Panc1 (cell line): ENCODE data around the gene ZNF77.

Source experiments
- POLR2AphosphoS5 ChIP-seq: IDR thresholded peaks from 2 replicates; pipeline ENCODE4 v1.6.1; 2012; ENCODE audit warnings: mild to moderate bottlenecking, low read depth, low read length, moderate library complexity
- SIN3A ChIP-seq: IDR thresholded peaks from 2 replicates; pipeline ENCODE4 v1.6.1; 2012; ENCODE audit warnings: low read depth, mild to moderate bottlenecking, low read length, moderate library complexity, borderline replicate concordance; ENCODE audit not compliant: insufficient read depth
- TF ChIP-seq, protein P1 (sequence below): fragments of 450-650 bp; IDR thresholded peaks from 2 replicates; pipeline ENCODE4 v1.5.1; 2017; ENCODE audit warnings: mild to moderate bottlenecking
- TF ChIP-seq, protein P2 (sequence below), 2 experiments: IDR thresholded peaks; 2 replicates each; pipeline ENCODE4 v1.6.1; 2011 to 2012; ENCODE audit warnings: low read depth in 2 of 2, control low read depth in 1 of 2, low read length in 1 of 2, mild to moderate bottlenecking in 1 of 2, moderate library complexity in 1 of 2; ENCODE audit not compliant: insufficient read depth in 1 of 2

DNA sequence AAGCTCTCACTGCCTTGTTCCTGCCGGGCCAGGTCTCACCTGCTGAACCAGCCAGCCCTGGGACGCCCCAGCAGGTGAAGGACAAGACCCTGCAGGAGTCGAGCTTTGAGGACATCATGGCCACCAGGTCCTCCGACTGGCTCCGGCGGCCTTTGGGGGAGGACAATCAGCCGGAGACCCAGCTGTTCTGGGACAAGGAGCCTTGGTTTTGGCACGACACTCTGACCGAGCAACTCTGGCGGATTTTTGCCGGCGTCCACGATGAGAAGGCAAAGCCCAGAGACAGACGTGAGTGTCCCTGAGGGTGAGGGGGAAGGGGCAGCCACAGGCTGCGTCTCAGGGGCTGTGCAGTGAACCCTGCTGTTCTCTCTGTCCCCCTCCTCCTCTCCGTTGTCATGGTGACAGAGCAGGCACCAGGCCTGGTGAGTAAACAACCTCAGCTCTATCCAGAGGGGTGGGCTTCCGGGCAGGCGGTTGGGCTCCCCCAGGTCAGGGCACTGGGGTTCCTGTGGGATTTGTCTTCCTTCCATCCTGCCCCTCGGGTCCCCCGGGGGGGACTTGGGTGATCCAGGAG lies 42.3 kb upstream of the ZNF77 start:
- TF ChIP-seq, protein P1, sequence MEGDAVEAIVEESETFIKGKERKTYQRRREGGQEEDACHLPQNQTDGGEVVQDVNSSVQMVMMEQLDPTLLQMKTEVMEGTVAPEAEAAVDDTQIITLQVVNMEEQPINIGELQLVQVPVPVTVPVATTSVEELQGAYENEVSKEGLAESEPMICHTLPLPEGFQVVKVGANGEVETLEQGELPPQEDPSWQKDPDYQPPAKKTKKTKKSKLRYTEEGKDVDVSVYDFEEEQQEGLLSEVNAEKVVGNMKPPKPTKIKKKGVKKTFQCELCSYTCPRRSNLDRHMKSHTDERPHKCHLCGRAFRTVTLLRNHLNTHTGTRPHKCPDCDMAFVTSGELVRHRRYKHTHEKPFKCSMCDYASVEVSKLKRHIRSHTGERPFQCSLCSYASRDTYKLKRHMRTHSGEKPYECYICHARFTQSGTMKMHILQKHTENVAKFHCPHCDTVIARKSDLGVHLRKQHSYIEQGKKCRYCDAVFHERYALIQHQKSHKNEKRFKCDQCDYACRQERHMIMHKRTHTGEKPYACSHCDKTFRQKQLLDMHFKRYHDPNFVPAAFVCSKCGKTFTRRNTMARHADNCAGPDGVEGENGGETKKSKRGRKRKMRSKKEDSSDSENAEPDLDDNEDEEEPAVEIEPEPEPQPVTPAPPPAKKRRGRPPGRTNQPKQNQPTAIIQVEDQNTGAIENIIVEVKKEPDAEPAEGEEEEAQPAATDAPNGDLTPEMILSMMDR = no peak
- no peak for TF ChIP-seq POLR2AphosphoS5
- TF ChIP-seq, protein P2, sequence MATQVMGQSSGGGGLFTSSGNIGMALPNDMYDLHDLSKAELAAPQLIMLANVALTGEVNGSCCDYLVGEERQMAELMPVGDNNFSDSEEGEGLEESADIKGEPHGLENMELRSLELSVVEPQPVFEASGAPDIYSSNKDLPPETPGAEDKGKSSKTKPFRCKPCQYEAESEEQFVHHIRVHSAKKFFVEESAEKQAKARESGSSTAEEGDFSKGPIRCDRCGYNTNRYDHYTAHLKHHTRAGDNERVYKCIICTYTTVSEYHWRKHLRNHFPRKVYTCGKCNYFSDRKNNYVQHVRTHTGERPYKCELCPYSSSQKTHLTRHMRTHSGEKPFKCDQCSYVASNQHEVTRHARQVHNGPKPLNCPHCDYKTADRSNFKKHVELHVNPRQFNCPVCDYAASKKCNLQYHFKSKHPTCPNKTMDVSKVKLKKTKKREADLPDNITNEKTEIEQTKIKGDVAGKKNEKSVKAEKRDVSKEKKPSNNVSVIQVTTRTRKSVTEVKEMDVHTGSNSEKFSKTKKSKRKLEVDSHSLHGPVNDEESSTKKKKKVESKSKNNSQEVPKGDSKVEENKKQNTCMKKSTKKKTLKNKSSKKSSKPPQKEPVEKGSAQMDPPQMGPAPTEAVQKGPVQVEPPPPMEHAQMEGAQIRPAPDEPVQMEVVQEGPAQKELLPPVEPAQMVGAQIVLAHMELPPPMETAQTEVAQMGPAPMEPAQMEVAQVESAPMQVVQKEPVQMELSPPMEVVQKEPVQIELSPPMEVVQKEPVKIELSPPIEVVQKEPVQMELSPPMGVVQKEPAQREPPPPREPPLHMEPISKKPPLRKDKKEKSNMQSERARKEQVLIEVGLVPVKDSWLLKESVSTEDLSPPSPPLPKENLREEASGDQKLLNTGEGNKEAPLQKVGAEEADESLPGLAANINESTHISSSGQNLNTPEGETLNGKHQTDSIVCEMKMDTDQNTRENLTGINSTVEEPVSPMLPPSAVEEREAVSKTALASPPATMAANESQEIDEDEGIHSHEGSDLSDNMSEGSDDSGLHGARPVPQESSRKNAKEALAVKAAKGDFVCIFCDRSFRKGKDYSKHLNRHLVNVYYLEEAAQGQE (IDR thresholded peaks at IDR 0.05; ENCODE audit: insufficient read depth in 1 of 2, low read depth in 2 of 2, low read length in 1 of 2) = no peak
- no peak for TF ChIP-seq SIN3A
